K562 (cell line): ENCODE measurements around the gene CCDC78.

Experiments used
- BRCA1 ChIP-seq, 2 experiments: fragments of 450-650 bp in 1 of 2; sonication (generic) in 1 of 2; formaldehyde crosslinking in 1 of 2; IDR thresholded peaks; 2 replicates each; pipeline versions ENCODE4 v1.5.0 to v1.6.1; 2017 to 2020; ENCODE audit warnings: mild to moderate bottlenecking in 1 of 2, missing genetic modification reagents in 1 of 2
- E2F5 ChIP-seq: sonication (generic); formaldehyde crosslinking; IDR thresholded peaks from 2 replicates; pipeline ENCODE4 v1.8.0; 2022; ENCODE audit warnings: mild to moderate bottlenecking, missing genetic modification reagents
- EP300 ChIP-seq: IDR thresholded peaks from 2 replicates; pipeline ENCODE4 v1.6.1; 2012; ENCODE audit warnings: low read length, improper control_type of control experiment
- HMBOX1 ChIP-seq: sonication (generic); IDR thresholded peaks from 2 replicates; pipeline ENCODE4 v1.6.1; 2016
- NR0B1 ChIP-seq: fragments of 450-650 bp; IDR thresholded peaks from one replicate; pipeline ENCODE4 v1.6.1; 2018; ENCODE audit warnings: mild to moderate bottlenecking, moderate library complexity; ENCODE audit not compliant: partially characterized antibody
- PHF8 ChIP-seq: fragments of 200-600 bp; sonication (generic); IDR thresholded peaks from 2 replicates; pipeline ENCODE4 v1.6.1; 2012; ENCODE audit warnings: mixed run types, mild to moderate bottlenecking, inconsistent platforms, low read length, moderate library complexity, borderline replicate concordance
- POLR2A ChIP-seq: fragments of 450-650 bp; conservative IDR thresholded peaks from 2 replicates; pipeline ENCODE4 v1.6.1; 2016
- ZBTB1 ChIP-seq: sonication (generic); formaldehyde crosslinking; IDR thresholded peaks from 2 replicates; pipeline ENCODE4 v1.8.1; 2023; ENCODE audit warnings: missing genetic modification reagents, low read depth, mild to moderate bottlenecking, borderline replicate concordance
- ZEB2 ChIP-seq: fragments of 450-650 bp; IDR thresholded peaks from 2 replicates; pipeline ENCODE4 v1.6.1; 2016
- ZNF76 ChIP-seq: fragments of 250-450 bp; sonication (Bioruptor Pico); IDR thresholded peaks from 2 replicates; pipeline ENCODE4 v1.4.0; 2020; ENCODE audit warnings: mild to moderate bottlenecking, moderate library complexity, borderline replicate concordance
- TF ChIP-seq, protein P1 (sequence below), 3 experiments: IDR thresholded peaks in 2 of 3; conservative IDR thresholded peaks in 1 of 3; 2 replicates each; pipeline ENCODE4 v1.5.1; 2011 to 2012; ENCODE audit warnings: low read length in 3 of 3, mild to moderate bottlenecking in 3 of 3, control low read depth in 2 of 3, improper control_type of control experiment in 1 of 3, inconsistent platforms in 1 of 3, low read depth in 1 of 3, mixed read lengths in 1 of 3, moderate library complexity in 1 of 3; ENCODE audit not compliant: insufficient read depth in 2 of 3
- TF ChIP-seq, protein P2 (sequence below): sonication (generic); formaldehyde crosslinking; IDR thresholded peaks from 2 replicates; pipeline ENCODE4 v1.9.0; 2022; ENCODE audit warnings: mild to moderate bottlenecking, missing genetic modification reagents

- TF ChIP-seq NR0B1 (no peak), ZBTB1 (no peak), BRCA1 (IDR thresholded peaks at IDR 0.05) (no peak), BRCA1 (CRISPR knock-in tag; IDR thresholded peaks at IDR 0.05) (no peak), E2F5 (CRISPR knock-in tag) (no peak), POLR2A (no peak), ZNF76 (no peak), EP300 (no peak), PHF8 (no peak), HMBOX1 (no peak), ZEB2 (no peak)
- TF ChIP-seq, protein P1, sequence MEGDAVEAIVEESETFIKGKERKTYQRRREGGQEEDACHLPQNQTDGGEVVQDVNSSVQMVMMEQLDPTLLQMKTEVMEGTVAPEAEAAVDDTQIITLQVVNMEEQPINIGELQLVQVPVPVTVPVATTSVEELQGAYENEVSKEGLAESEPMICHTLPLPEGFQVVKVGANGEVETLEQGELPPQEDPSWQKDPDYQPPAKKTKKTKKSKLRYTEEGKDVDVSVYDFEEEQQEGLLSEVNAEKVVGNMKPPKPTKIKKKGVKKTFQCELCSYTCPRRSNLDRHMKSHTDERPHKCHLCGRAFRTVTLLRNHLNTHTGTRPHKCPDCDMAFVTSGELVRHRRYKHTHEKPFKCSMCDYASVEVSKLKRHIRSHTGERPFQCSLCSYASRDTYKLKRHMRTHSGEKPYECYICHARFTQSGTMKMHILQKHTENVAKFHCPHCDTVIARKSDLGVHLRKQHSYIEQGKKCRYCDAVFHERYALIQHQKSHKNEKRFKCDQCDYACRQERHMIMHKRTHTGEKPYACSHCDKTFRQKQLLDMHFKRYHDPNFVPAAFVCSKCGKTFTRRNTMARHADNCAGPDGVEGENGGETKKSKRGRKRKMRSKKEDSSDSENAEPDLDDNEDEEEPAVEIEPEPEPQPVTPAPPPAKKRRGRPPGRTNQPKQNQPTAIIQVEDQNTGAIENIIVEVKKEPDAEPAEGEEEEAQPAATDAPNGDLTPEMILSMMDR (IDR thresholded peaks at IDR 0.05 in 2 of 3, conservative IDR thresholded peaks at IDR 0.05 in 1 of 3; ENCODE audit: insufficient read depth in 2 of 3, low read depth in 1 of 3, low read length in 3 of 3) = no peak
- TF ChIP-seq, protein P2, sequence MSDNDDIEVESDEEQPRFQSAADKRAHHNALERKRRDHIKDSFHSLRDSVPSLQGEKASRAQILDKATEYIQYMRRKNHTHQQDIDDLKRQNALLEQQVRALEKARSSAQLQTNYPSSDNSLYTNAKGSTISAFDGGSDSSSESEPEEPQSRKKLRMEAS (CRISPR knock-in tag) = no peak
Observed at GRCh38 chr16:708959-709358, 17.3 kb downstream of the CCDC78 start.
